GM23338 (cell line): ENCODE data around the gene EPHA4. TPM values are rescaled to one million over a fixed set of nuclear protein-coding genes. Genes with fewer than 3 reads are reported as not detected.

Source experiments
- ATAC-seq: fragments of 200-7000 bp; cut with Tn5 transposase; 3 replicates; pipeline ENCODE4 v1.9.1; 2020
- DNase-seq: peaks from one replicate; pipeline ENCODE4 v3.0.0-alpha.2; 2015; ENCODE audit warnings: low spot score
- H2AFZ ChIP-seq: fragments of 200-600 bp; sonication (generic); 2 replicates; pipeline ENCODE4 v1.8.0; 2016; ENCODE audit warnings: antibody characterized with exemption, mild to moderate bottlenecking, moderate library complexity
- H3F3A ChIP-seq: fragments of 200-600 bp; sonication (generic); replicated peaks from 2 replicates; pipeline ENCODE4 v1.8.0; 2017; ENCODE audit warnings: antibody characterized with exemption, mixed run types, low read depth
- H3K27ac ChIP-seq: fragments of 200-600 bp; sonication (generic); 2 replicates; pipeline ENCODE4 v1.6.1; 2016; ENCODE audit warnings: low read depth
- H3K27me3 ChIP-seq: fragments of 200-600 bp; sonication (generic); 2 replicates; pipeline ENCODE4 v1.8.0; 2016; ENCODE audit warnings: mild to moderate bottlenecking, mixed run types, moderate library complexity; ENCODE audit not compliant: insufficient read depth
- H3K36me3 ChIP-seq: fragments of 200-600 bp; sonication (generic); 2 replicates; pipeline ENCODE4 v1.8.0; 2016; ENCODE audit warnings: mild to moderate bottlenecking; ENCODE audit not compliant: insufficient read depth
- H3K4me1 ChIP-seq: fragments of 200-600 bp; sonication (generic); 2 replicates; pipeline ENCODE4 v1.8.0; 2016; ENCODE audit warnings: mild to moderate bottlenecking, moderate library complexity; ENCODE audit not compliant: insufficient read depth
- H3K4me2 ChIP-seq: fragments of 200-600 bp; sonication (generic); 2 replicates; pipeline ENCODE4 v1.7.1; 2017; ENCODE audit warnings: mixed run types
- H3K4me3 ChIP-seq: fragments of 200-600 bp; sonication (generic); 2 replicates; pipeline ENCODE4 v1.6.1; 2016; ENCODE audit warnings: mixed run types
- H3K79me2 ChIP-seq: fragments of 200-600 bp; sonication (generic); replicated peaks from 2 replicates; pipeline ENCODE4 v1.8.0; 2017; ENCODE audit warnings: mild to moderate bottlenecking; ENCODE audit not compliant: insufficient read depth
- H3K9me2 ChIP-seq: fragments of 200-600 bp; sonication (generic); 2 replicates; pipeline ENCODE4 v1.8.0; 2017; ENCODE audit not compliant: insufficient read depth
- H4K20me1 ChIP-seq: fragments of 200-600 bp; sonication (generic); replicated peaks from 2 replicates; pipeline ENCODE4 v1.8.0; 2017; ENCODE audit warnings: mild to moderate bottlenecking; ENCODE audit not compliant: insufficient read depth
- H3K27ac Mint-ChIP-seq: 2 replicates; pipeline ENCODE4 v1.8.0; 2020; ENCODE audit warnings: inconsistent platforms, mild to moderate bottlenecking, moderate library complexity, mixed read lengths
- H3K27me3 Mint-ChIP-seq: 3 replicates; pipeline ENCODE4 v1.8.0; 2022; ENCODE audit warnings: low read depth, mild to moderate bottlenecking, moderate library complexity, mixed read lengths, inconsistent platforms; ENCODE audit not compliant: insufficient read depth, poor library complexity
- H3K36me3 Mint-ChIP-seq: 3 replicates; pipeline ENCODE4 v1.8.0; 2021; ENCODE audit warnings: low read depth, mild to moderate bottlenecking, inconsistent platforms, moderate library complexity, mixed read lengths
- H3K4me1 Mint-ChIP-seq: 3 replicates; pipeline ENCODE4 v1.8.0; 2020; ENCODE audit warnings: mild to moderate bottlenecking, inconsistent platforms, mixed read lengths
- H3K4me3 Mint-ChIP-seq: 3 replicates; pipeline ENCODE4 v1.8.0; 2021; ENCODE audit warnings: moderate library complexity, mild to moderate bottlenecking, inconsistent platforms, mixed read lengths
- H3K9me3 Mint-ChIP-seq: 3 replicates; pipeline ENCODE4 v1.8.0; 2020; ENCODE audit warnings: moderate library complexity, mild to moderate bottlenecking, inconsistent platforms, mixed read lengths
- CREB1 ChIP-seq: fragments of 250-450 bp; sonication (Bioruptor Pico); IDR thresholded peaks from 2 replicates; pipeline ENCODE4 v1.5.0; 2020; ENCODE audit warnings: low read depth, mild to moderate bottlenecking, moderate library complexity
- CTCF ChIP-seq, 2 experiments: fragments of 200-600 bp in 1 of 2; sonication (generic) in 1 of 2; conservative IDR thresholded peaks; 2 replicates each; pipeline versions ENCODE4 v1.5.1 to v1.6.1; 2016 to 2017; ENCODE audit warnings: antibody characterized with exemption in 2 of 2, low read depth in 2 of 2, mild to moderate bottlenecking in 2 of 2, moderate library complexity in 1 of 2
- EZH2 ChIP-seq: fragments of 200-600 bp; sonication (generic); IDR thresholded peaks from one replicate; pipeline ENCODE4 v1.8.0; 2017; ENCODE audit warnings: antibody characterized with exemption, mild to moderate bottlenecking, low read depth; ENCODE audit not compliant: unreplicated experiment
- EZH2phosphoT487 ChIP-seq: fragments of 200-600 bp; sonication (generic); IDR thresholded peaks from one replicate; pipeline ENCODE4 v1.8.1; 2018; ENCODE audit warnings: antibody characterized with exemption; ENCODE audit not compliant: unreplicated experiment
- JUNB ChIP-seq: IDR thresholded peaks from one replicate; pipeline ENCODE4 v1.6.1; 2016; ENCODE audit warnings: antibody characterized with exemption; ENCODE audit not compliant: unreplicated experiment
- NANOG ChIP-seq: IDR thresholded peaks from 2 replicates; pipeline ENCODE4 v1.6.1; 2016; ENCODE audit warnings: antibody characterized with exemption, borderline replicate concordance
- POLR2AphosphoS5 ChIP-seq: IDR thresholded peaks from 2 replicates; pipeline ENCODE4 v1.6.1; 2016; ENCODE audit warnings: antibody characterized with exemption, low read depth
- STAT1 ChIP-seq: IDR thresholded peaks from one replicate; pipeline ENCODE4 v1.6.1; 2016; ENCODE audit warnings: antibody characterized with exemption; ENCODE audit not compliant: unreplicated experiment
- ZNF114 ChIP-seq: fragments of 250-450 bp; sonication (Bioruptor Pico); IDR thresholded peaks from 2 replicates; pipeline ENCODE4 v1.5.0; 2020; ENCODE audit warnings: mild to moderate bottlenecking, moderate library complexity
- ZNF331 ChIP-seq: fragments of 250-450 bp; sonication (Bioruptor Pico); IDR thresholded peaks from 2 replicates; pipeline ENCODE4 v1.5.0; 2020; ENCODE audit warnings: low read depth, mild to moderate bottlenecking, moderate library complexity
- polyA plus RNA-seq: library from polyadenylated mRNA; unstranded; fragments of >200 nt; fragmentation: Nextera tagmentation; extraction: Ambion mirVana; gene quantifications from 2 replicates; pipeline ENCODE4 v1.2.1, GENCODE V29; 2016
- total RNA-seq: library from RNA; depleted of rRNA; stranded (reverse); fragments of >200 nt; shearing (Covaris generic); gene quantifications from 2 replicates; pipeline ENCODE4 v1.2.3, GENCODE V29; 2014
- TF ChIP-seq, protein P1 (sequence below): IDR thresholded peaks from one replicate; pipeline ENCODE4 v1.6.1; 2018; ENCODE audit warnings: antibody characterized with exemption; ENCODE audit not compliant: unreplicated experiment
- TF ChIP-seq, protein P2 (sequence below): IDR thresholded peaks from 2 replicates; pipeline ENCODE4 v1.6.1; 2016; ENCODE audit warnings: antibody characterized with exemption
- TF ChIP-seq, protein P3 (sequence below): fragments of 250-450 bp; sonication (Bioruptor Pico); IDR thresholded peaks from 2 replicates; pipeline ENCODE4 v1.5.0; 2020; ENCODE audit warnings: mild to moderate bottlenecking, moderate library complexity

Gene EPHA4
- total and polyA plus RNA-seq, 2 experiments from 2014 or later, result 4.1 to 6.2 TPM

GRCh38 chr2:221484761-221485502, 87.2 kb downstream of the EPHA4 start:
- H3K27ac ChIP-seq, result no peak overlapping the region
- no peaks in the 10 kb centered on the region for H3K9me2 ChIP-seq
- H3K27me3 Mint-ChIP-seq, result no peaks in the 10 kb centered on the region
- no peak overlapping the region for H2AFZ ChIP-seq
- H3K36me3 ChIP-seq, result no peaks in the 10 kb centered on the region
- H3K4me3 ChIP-seq, result no peak overlapping the region
- H4K20me1 ChIP-seq, result no peaks in the 10 kb centered on the region
- TF ChIP-seq JUNB (no peak), EZH2 (no peak), ZNF114 (CRISPR knock-in tag) (no peak), CTCF (conservative IDR thresholded peaks at IDR 0.05; ENCODE audit: low read depth in 2 of 2) (no peak), POLR2AphosphoS5 (no peak), ZNF331 (no peak), EZH2phosphoT487 (no peak), CREB1 (CRISPR knock-in tag) (no peak), NANOG (no peak), STAT1 (no peak)
- TF ChIP-seq, protein P1, sequence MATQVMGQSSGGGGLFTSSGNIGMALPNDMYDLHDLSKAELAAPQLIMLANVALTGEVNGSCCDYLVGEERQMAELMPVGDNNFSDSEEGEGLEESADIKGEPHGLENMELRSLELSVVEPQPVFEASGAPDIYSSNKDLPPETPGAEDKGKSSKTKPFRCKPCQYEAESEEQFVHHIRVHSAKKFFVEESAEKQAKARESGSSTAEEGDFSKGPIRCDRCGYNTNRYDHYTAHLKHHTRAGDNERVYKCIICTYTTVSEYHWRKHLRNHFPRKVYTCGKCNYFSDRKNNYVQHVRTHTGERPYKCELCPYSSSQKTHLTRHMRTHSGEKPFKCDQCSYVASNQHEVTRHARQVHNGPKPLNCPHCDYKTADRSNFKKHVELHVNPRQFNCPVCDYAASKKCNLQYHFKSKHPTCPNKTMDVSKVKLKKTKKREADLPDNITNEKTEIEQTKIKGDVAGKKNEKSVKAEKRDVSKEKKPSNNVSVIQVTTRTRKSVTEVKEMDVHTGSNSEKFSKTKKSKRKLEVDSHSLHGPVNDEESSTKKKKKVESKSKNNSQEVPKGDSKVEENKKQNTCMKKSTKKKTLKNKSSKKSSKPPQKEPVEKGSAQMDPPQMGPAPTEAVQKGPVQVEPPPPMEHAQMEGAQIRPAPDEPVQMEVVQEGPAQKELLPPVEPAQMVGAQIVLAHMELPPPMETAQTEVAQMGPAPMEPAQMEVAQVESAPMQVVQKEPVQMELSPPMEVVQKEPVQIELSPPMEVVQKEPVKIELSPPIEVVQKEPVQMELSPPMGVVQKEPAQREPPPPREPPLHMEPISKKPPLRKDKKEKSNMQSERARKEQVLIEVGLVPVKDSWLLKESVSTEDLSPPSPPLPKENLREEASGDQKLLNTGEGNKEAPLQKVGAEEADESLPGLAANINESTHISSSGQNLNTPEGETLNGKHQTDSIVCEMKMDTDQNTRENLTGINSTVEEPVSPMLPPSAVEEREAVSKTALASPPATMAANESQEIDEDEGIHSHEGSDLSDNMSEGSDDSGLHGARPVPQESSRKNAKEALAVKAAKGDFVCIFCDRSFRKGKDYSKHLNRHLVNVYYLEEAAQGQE, result no peak
- TF ChIP-seq, protein P2, sequence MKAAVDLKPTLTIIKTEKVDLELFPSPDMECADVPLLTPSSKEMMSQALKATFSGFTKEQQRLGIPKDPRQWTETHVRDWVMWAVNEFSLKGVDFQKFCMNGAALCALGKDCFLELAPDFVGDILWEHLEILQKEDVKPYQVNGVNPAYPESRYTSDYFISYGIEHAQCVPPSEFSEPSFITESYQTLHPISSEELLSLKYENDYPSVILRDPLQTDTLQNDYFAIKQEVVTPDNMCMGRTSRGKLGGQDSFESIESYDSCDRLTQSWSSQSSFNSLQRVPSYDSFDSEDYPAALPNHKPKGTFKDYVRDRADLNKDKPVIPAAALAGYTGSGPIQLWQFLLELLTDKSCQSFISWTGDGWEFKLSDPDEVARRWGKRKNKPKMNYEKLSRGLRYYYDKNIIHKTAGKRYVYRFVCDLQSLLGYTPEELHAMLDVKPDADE, result no peak
- TF ChIP-seq, protein P3, sequence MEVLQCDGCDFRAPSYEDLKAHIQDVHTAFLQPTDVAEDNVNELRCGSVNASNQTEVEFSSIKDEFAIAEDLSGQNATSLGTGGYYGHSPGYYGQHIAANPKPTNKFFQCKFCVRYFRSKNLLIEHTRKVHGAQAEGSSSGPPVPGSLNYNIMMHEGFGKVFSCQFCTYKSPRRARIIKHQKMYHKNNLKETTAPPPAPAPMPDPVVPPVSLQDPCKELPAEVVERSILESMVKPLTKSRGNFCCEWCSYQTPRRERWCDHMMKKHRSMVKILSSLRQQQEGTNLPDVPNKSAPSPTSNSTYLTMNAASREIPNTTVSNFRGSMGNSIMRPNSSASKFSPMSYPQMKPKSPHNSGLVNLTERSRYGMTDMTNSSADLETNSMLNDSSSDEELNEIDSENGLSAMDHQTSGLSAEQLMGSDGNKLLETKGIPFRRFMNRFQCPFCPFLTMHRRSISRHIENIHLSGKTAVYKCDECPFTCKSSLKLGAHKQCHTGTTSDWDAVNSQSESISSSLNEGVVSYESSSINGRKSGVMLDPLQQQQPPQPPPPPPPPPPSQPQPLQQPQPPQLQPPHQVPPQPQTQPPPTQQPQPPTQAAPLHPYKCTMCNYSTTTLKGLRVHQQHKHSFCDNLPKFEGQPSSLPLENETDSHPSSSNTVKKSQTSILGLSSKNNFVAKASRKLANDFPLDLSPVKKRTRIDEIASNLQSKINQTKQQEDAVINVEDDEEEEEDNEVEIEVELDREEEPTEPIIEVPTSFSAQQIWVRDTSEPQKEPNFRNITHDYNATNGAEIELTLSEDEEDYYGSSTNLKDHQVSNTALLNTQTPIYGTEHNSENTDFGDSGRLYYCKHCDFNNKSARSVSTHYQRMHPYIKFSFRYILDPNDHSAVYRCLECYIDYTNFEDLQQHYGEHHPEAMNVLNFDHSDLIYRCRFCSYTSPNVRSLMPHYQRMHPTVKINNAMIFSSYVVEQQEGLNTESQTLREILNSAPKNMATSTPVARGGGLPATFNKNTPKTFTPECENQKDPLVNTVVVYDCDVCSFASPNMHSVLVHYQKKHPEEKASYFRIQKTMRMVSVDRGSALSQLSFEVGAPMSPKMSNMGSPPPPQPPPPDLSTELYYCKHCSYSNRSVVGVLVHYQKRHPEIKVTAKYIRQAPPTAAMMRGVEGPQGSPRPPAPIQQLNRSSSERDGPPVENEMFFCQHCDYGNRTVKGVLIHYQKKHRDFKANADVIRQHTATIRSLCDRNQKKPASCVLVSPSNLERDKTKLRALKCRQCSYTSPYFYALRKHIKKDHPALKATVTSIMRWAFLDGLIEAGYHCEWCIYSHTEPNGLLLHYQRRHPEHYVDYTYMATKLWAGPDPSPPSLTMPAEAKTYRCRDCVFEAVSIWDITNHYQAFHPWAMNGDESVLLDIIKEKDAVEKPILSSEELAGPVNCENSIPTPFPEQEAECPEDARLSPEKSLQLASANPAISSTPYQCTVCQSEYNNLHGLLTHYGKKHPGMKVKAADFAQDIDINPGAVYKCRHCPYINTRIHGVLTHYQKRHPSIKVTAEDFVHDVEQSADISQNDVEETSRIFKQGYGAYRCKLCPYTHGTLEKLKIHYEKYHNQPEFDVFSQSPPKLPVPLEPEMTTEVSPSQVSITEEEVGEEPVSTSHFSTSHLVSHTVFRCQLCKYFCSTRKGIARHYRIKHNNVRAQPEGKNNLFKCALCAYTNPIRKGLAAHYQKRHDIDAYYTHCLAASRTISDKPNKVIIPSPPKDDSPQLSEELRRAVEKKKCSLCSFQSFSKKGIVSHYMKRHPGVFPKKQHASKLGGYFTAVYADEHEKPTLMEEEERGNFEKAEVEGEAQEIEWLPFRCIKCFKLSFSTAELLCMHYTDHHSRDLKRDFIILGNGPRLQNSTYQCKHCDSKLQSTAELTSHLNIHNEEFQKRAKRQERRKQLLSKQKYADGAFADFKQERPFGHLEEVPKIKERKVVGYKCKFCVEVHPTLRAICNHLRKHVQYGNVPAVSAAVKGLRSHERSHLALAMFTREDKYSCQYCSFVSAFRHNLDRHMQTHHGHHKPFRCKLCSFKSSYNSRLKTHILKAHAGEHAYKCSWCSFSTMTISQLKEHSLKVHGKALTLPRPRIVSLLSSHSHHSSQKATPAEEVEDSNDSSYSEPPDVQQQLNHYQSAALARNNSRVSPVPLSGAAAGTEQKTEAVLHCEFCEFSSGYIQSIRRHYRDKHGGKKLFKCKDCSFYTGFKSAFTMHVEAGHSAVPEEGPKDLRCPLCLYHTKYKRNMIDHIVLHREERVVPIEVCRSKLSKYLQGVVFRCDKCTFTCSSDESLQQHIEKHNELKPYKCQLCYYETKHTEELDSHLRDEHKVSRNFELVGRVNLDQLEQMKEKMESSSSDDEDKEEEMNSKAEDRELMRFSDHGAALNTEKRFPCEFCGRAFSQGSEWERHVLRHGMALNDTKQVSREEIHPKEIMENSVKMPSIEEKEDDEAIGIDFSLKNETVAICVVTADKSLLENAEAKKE, result no peak
- H3K9me3 Mint-ChIP-seq, result no peaks in the 10 kb centered on the region
- H3K4me1 ChIP-seq, result peaks cover 2% of the 10 kb centered on the region; the same call in 1 of the 2 replicates
- H3K36me3 Mint-ChIP-seq, result no peaks in the 10 kb centered on the region
- peaks cover 2% of the 10 kb centered on the region; the same call in 2 of the 3 replicates for H3K4me1 Mint-ChIP-seq
- no peak overlapping the region for H3K27ac Mint-ChIP-seq
- H3K27me3 ChIP-seq, result no peaks in the 10 kb centered on the region
- no peaks in the 10 kb centered on the region for H3F3A ChIP-seq
- ATAC-seq (no peak), DNase-seq (no peak)
- H3K79me2 ChIP-seq, result no peaks in the 10 kb centered on the region
- H3K4me2 ChIP-seq, result no peak overlapping the region
- H3K4me3 Mint-ChIP-seq, result no peak overlapping the region
